ENCODE results near the gene KIF13A.
A peak's percentile ranks its signal among the peaks of the same experiment; 100 is the strongest.
"Not testable (repeated sequence)": the region's sequence is repeated elsewhere in the genome, so short reads cannot be mapped to it uniquely, and the experiment has no call there.

KIF13A gene

DNA sequence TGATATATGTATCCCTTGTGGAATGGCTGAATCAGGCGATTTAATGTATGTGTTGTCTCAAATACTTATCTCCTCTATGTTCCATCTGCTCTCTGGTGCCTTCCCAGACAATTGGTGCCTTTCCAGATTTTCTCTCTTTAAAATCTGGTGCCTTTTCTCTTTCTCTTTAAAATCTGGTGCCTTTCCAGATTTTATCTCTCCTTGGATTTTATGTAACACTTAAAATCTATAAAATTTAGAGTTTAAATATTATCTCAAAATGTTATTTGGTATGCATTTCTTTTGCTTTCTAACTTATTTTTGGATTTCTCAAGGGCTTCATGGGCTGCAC, 116.3 kb downstream of the KIF13A start:
- no peak for DNase-seq (ENCODE audit: low spot score)

- DNase-seq (ENCODE audit: low spot score) = no peak
These were observed 116.9 kb downstream of the KIF13A start for GRCh38 chr6:17870300-17871188.

DNA sequence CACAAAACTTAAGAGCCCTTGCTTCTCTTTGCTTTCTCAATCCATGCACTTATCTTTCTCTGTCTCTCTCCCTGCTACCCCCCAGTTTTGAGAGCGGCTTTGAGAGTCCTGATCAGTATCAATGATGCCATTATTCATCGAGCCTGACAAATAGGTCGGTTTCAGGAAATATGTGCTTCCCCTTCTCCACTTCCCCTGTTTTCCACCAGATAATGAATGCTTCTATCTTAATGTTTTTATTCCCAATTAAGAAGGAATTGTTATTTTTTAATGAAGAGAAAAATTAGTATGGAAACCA, 117.7 kb downstream of the KIF13A start:
- no peak for DNase-seq (ENCODE audit: low spot score)

DNA sequence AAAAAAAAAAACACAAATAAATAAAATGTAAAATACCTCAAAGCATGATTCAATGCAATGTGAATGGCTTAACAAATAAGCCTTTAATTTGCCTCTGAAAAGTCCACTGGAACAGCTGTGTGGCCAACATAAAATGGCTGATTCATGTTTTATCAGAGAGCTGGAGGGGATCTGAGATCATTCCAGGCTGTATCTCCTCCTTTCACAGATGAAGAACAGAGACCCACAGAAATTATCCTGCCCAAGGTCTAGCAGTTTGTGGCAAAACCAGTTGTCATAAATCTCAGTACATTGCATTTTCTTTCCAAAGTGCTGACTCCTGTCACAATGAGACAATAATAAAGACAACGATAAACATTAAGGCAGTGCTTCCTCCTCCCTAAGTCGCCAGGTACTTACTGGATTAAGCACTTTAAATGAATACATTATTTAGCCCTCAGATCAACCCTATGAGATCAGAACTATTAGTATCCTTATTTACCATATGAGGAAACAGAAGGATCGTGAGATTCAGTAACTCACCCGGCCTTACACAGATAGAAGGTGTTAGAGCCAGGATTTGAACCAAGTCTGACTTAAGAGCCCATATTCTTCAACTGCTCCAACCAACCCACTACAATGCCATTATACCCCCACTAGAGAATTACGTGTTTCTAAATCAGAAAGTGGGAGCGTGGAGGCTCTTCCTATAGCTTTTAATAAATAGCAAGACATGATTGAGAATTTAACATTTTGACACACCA, 118.3 kb downstream of the KIF13A start:
- DNase-seq (ENCODE audit: low spot score) = peak; percentile 69

GRCh38 chr6:17867880-17868279, 119.6 kb downstream of the KIF13A start:
- peak; percentile 37 for DNase-seq (ENCODE audit: low spot score)

GRCh38 chr6:17866876-17867444, 120.5 kb downstream of the KIF13A start:
- peak; percentile 86 for DNase-seq (ENCODE audit: low spot score)

GRCh38 chr6:17865798-17866725, 121.4 kb downstream of the KIF13A start:
- DNase-seq (ENCODE audit: low spot score) = peak; percentile 77

DNA sequence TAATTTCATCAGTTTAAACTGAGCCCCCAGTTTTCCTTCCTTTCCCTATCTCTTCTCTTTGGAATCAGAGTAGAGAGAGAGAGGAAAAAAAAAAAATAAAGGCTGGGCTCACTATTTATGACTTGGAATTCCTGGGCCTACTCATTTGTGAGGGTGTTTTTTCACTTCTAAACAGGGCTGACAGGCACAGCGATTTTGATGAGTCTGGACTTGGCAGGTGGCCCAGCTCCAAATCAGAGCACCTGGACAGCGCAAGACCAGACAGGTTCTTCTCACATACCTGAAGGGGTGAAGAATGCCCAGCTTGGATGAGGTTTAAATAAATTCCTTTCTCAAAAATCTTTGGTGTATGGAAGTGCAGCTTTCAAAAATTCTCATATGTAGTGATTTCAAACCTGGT, 122.2 kb downstream of the KIF13A start:
- DNase-seq (ENCODE audit: low spot score) = no peak

GRCh38 chr6:17863901-17864754, 123.3 kb downstream of the KIF13A start:
- DNase-seq (ENCODE audit: low spot score) = peak; percentile 77

DNA sequence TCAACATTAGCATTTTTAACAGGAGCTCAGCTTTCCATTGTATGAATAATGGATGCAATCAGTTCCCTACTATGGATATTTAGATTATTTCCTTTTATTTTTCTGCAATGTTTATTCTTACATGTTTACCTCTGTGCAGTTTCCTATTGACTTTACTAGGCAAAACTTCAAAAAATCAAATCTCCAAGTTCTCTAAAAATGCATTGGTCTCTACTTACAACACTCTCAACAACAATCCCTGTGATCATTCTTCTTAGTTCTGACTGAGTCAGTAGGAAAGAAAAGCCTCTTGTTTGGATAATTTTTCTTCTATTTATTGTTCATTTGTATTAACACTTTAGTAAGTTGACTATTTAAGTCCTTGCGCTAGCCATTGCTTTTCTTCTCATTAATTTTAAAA, 126.1 kb downstream of the KIF13A start:
- no peak for DNase-seq (ENCODE audit: low spot score)

DNA sequence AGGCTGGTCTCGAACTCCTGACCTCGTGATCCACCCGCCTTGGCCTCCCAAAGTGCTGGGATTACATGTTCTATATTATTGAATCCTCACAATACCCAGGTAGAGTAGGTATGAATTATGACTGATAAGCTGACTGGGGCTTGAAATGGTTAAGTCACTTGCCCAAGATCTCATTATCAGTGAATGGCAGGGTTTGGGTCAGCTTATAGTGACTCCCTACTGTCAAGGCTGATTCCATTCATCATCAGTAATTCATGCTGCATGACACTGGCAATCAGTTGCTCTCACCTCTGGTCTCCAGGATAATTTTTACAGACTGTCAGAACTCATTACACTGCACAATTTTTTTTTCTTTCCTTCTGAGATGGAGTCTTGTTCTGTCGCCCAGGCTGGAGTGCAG, 127.6 kb downstream of the KIF13A start:
- no peak for DNase-seq (ENCODE audit: low spot score)

DNA sequence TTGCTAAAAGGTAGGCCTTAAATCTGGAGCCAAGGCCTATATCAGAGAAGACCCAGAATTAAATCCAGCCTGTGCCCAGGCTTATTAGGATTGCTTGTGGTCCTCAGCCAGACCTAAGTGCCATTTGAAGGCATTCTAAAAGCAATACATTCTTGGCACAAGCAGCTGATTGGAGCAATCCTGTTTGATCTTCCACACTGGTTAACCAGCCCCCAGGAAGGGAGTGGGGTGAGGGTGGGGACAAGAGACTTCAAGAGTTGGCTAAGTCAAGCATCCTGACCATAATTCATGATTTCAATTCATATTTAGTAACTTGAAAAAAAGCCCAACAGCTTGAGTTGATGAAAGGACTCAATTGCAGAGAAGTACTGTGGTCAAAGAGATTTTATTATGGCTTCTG, 128.9 kb downstream of the KIF13A start:
- DNase-seq (ENCODE audit: low spot score) = no peak

- not testable (repeated sequence) for DNase-seq (ENCODE audit: low spot score)
These were observed 130.2 kb downstream of the KIF13A start for GRCh38 chr6:17857188-17857587.

DNA sequence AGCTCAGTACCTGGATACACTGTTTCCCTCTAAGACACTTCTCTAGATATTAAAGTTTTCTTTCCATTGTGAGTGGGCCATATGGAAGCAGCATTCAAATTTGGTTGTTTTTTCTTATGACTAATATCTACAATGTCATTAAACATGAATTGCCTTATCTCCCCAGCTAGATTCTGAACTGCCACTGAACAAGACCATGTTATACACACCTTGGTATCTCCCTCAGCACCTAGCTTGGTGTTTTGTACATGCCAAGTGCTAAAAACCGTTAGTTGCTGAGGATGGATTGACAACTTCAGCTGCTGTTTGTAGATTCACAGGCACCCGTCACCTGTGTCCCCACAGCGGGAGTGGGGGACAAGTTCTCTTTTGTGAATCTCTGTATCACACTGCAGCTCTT, 131.1 kb downstream of the KIF13A start:
- no peak for DNase-seq (ENCODE audit: low spot score)

GRCh38 chr6:17855381-17855780, 132.1 kb downstream of the KIF13A start:
- no peak for DNase-seq (ENCODE audit: low spot score)

- no peak for DNase-seq (ENCODE audit: low spot score)
These were observed 133.9 kb downstream of the KIF13A start for GRCh38 chr6:17853533-17853932.

GRCh38 chr6:17851720-17852161, 135.7 kb downstream of the KIF13A start:
- DNase-seq (ENCODE audit: low spot score) = no peak

DNA sequence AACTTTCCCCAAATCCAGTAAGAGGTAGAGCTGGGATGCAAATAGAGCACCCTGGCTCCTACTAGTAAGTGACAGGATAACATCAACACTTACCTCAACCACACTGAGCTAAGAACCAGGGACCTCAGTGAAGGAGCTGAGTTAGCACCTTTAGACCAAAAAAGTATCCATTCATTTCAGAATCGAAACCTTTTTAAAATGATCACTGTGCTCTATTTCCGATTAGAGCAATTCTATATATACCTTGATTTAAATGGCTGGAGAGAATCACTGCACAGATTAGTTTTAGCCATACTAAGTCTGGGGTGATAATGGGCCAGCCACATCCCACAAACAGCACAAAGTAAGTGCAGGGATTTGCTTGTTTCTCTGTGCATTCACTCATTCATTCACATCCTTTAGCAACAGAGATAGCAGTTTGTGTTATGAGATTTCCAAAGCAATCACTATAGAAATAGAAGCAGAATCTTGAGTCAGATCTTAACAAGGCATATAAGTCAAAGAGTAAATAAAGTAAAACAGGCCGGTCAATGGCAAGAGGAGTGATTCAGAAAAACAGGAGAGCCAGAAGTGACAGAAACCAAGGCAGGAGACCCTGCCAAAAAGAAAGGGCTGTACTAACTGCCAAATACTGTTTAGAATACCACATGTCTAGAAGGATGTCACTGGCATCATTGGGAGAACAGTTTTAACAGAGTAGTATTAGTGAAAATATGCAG, 136.3 kb downstream of the KIF13A start:
- DNase-seq (ENCODE audit: low spot score) = no peak

DNA sequence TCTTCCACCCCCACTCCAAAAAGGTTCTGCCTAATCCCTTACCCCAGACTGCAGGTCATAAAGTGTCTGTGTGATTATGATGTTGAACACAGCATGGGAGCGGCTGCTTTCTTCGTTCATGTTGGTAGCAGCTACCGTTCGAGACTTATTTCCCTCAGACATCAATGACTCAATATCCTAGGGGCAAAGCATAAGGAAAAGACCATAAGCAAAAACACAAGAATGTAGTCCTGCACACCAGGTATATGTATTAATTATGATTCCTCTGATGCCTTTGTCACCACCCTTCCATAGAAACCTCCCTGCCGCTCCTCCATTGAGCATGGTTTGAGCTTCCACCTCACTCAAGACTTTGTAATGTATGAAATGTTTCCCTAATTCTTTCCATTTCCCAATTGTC, 137.2 kb downstream of the KIF13A start:
- no peak for DNase-seq (ENCODE audit: low spot score)

GRCh38 chr6:17847203-17847760, 140.2 kb downstream of the KIF13A start:
- no peak for DNase-seq (ENCODE audit: low spot score)
